GM18499 (cell line): ENCODE data around the gene RICTOR.
"Not testable (repeated sequence)": the region's sequence is repeated elsewhere in the genome, so short reads cannot be mapped to it uniquely, and the experiment has no call there.

ENCODE experiments used
- ATAC-seq: cut with Tn5 transposase; IDR thresholded peaks from one replicate; pipeline ENCODE4 v1.9.1; 2021; ENCODE audit warnings: moderate number of reproducible peaks; ENCODE audit not compliant: insufficient read depth, unreplicated experiment

RICTOR gene

DNA sequence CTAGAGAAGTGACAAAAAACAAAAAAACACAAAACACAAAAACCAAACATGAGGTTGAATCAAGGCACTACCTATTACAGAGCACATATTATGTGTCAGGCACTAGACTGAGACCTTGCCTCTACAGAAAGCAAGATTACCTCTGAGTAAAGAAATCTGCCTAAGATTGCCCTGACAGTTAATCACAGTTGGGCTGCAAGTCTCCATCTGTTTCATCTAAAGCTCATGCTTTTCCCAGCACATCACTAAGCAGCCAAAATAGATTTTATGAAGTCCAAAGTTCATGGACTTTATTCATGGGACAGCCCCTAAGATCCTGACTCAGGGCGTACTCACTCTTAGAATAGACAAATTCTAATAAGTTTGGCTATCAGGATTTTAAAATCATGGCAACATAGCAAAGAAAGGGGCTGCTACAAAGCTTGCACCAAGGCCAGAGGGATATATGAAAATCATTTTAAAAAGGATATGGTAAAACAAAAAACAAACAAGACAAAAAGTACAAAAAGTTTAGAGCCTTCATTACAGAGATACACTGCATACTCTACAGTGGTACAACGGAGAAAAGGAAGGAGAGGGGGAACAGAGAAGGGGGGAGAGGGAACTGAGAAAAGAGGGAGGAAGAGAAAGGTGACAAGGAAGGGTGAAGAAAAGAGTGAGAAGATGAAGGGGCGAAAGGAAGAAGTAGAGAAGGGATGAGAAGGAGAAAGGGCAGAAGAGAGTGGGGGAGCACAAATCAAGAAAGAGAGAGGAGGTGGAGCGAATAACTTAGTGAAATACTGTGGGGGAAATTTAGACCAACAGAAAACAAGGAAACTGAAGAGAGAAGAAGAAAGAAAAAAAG, 58.2 kb downstream of the RICTOR start:
- ATAC-seq = no peak

DNA sequence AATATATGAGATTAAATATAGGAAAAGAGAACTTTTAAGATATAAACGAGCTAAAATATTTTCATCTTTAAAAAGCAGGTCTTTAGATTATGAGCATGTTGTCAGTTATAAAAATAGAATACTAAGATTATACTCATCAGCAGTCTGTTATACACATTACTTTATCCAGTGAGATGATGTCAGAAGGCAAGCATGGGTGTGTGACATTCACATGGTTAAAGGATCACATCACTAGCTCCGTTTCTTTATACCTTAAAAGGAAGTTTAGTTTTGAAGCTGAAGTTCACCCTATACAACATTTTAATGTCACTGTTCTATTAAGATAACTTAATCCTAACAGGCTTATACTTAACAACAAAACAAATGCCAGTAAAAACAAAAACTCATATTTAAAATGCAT, 59.6 kb downstream of the RICTOR start:
- ATAC-seq = no peak

GRCh38 chr5:39013938-39014337, 60.3 kb downstream of the RICTOR start:
- no peak for ATAC-seq

DNA sequence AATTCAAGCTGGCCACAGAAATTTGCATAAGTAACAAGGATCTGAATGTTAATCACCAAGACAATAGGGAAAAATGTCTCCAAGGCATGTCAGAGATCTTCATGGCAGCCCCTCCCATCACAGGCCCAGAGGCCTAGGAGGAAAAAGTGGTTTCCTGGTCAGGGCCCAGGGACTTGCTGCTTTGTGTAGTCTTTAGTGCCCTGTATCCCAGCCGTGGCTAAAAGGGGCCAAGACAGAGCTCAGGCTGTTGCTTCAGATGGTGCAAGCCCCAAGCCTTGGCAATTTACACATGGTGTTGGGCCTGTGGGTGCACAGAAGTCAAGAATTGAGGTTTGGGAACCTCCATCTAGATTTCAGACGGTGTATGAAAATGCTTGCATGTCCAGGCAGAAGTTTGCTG, 63.2 kb downstream of the RICTOR start:
- not testable (repeated sequence) for ATAC-seq

DNA sequence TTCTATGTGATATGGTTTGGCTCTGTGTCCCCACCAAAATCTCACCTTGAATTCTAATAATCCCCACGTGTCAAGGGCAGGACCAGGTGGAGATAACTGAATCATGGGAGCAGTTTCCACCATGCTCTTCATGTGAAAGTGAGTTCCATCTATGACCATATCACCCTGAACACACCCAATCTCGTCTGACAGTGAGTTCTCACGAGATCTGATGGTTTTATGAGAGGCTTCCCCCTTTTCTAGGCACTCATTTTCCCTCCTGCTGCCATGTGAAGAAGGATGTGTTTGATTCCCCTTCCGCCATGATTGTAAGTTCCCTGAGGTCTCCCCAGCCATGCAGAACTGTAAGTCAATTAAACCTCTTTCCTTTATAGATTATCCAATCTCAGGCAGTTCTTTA, 64.2 kb downstream of the RICTOR start:
- ATAC-seq = no peak

- ATAC-seq = no peak
These were observed 64.9 kb downstream of the RICTOR start for GRCh38 chr5:39009280-39009679.

DNA sequence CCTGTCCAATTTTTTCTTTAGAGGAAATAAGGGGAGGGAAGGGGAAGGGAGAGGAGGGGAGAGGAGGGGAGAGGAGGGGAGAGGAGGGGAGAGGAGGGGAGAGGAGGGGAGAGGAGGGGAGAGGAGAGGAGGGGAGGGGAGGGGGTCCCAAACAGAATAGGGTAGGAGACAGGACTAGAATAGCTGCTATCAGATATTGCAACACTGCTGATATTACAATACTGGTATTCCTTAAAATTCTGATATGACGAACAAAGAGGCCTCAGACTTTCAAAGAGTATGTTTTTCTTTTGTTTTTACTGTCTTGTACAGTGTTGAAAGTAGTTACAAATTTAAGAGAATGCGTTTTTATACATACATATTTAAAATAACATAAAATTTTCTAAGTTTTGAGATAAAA, 67.5 kb downstream of the RICTOR start:
- no peak for ATAC-seq

DNA sequence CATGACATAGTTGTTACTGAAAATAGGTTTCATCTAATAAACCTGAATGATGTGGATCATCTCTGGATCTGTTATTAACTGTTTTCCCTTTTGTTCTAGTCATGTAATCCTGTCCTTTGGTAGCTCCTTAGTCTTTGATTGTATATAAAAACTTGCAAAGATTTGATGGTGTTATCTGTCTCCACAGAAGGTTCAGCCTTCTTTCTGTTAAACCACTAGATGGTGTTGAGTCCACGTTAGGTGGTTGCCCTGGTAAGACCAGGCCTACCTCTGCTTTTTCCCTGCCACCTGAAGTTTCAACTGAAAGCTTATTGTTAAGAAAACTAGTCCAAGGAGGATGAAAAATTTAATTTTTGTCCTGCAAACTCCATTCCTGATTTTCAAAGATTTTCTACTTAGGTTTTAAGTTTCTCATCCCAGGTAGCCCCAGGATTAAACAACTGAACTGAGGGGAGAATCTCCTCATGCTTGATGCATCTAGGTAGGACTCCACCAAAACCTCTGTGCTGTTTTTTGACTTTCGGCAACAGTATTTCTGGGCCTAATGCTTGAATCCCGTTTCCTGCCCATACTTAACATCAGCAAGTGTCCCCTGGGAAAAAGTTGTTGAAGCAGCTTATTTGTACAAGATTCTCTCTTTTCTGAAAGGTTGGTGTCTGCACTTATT, 68.5 kb downstream of the RICTOR start:
- ATAC-seq = no peak

GRCh38 chr5:39001683-39002082, 72.5 kb downstream of the RICTOR start:
- ATAC-seq = no peak

DNA sequence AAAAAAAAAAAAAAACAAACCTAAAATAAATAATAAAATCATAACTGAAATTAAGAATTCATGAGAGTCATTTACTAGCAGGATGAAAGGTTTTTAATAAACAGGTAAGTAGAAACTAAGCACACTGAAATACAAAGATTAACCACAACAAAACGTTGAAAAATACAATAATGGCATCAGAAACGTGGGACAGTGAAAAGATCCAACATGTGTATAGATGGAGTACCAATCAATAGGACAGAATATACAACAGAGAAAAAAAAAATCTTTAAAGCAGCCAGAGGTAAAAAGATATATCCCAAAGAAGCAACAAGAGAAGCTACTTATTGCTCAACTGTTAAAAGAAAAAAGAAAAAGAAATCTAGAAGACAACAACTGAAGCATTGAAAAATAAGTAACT, 75.2 kb downstream of the RICTOR start:
- no peak for ATAC-seq

- no peak for ATAC-seq
These were observed 76.6 kb downstream of the RICTOR start for GRCh38 chr5:38997591-38997990.

DNA sequence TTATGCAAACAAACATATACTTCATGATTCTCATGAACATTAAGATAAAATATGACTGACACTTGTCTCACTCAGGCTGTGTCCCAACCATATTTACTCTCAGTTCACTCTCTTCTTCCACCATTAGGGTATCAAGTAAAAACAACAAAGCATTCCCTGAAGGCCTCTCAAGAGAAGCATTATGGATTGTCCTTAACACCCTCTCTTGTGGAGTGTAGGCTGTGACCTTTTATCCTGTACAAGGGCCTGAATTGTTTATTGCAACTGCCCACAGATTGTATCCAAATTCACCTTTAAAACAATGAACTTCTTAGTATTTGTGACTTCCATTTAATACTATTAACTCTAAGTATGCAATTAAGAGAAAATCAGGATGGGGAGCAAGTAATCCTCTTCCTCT, 78.1 kb downstream of the RICTOR start:
- no peak for ATAC-seq

- ATAC-seq = no peak
These were observed 79.8 kb downstream of the RICTOR start for GRCh38 chr5:38994324-38994927.

- ATAC-seq = not testable (repeated sequence)
These were observed 84.1 kb downstream of the RICTOR start for GRCh38 chr5:38989974-38990719.

GRCh38 chr5:38985909-38986452, 88.2 kb downstream of the RICTOR start:
- ATAC-seq = no peak

- no peak for ATAC-seq
These were observed 94.7 kb downstream of the RICTOR start for GRCh38 chr5:38979535-38979934.

- no peak for ATAC-seq
These were observed 96.2 kb downstream of the RICTOR start for GRCh38 chr5:38978036-38978435.

GRCh38 chr5:38968665-38969064, 105.5 kb downstream of the RICTOR start:
- no peak for ATAC-seq

DNA sequence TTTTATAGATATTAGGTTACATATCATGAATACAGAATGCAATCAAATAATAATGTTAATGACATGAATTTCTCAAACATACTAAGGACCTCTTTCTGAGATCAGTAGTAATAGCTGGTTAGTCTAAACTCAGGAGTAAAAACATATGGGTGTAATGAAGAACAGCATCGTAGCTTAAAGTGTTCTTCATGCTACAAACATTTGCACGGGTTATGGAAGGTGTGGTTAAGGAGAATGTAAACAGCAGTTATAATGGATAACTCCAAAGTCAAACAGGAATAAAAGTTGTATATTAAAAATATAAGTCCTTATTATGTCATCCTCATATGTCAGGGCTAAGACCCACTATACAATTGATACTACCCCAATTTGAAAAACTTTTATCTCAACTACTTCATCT, 112.5 kb downstream of the RICTOR start:
- ATAC-seq = no peak

DNA sequence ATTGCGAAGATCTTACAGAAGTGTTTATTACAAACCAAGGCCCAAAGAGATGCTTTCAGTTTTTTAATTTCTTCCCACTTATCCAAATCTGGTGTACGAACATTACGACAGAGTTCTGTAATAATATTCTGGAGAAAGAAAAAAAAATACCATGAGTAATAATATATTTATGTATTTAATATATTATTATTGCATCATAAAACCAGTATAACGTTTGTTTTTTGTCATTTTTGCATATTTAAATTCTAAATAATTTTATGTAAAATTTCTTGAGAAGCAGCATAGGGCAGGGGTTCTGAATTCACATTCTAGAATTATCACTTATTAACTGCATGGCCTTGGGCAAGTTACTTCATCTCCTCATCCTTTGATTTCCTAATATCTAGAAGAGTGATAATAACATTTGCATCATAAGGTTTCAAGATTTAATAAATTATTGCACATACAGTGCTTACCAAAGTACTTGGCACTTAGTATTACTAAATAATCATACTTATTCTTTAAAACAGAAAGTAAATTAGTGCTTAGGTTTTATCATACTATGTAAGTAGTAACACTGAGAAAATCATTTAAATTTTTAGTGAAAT, 120.7 kb downstream of the RICTOR start:
- ATAC-seq = no peak
